Adipocyte (in vitro differentiated cells): ENCODE data around the gene CCDC197.

Experiments
- DNase-seq: peaks from one replicate; pipeline ENCODE4 v3.0.0-alpha.2; 2015; ENCODE audit warnings: low read depth
- H3K27me3 ChIP-seq: replicated peaks from 2 replicates; pipeline ENCODE4 v1.7.0; 2013; ENCODE audit warnings: mild to moderate bottlenecking, low read length, moderate library complexity; ENCODE audit not compliant: control insufficient read depth, insufficient read depth
- H3K36me3 ChIP-seq: 2 replicates; pipeline ENCODE4 v1.7.0; 2013; ENCODE audit warnings: low read length, mild to moderate bottlenecking, moderate library complexity; ENCODE audit not compliant: control insufficient read depth, insufficient read depth, severe bottlenecking
- H3K4me1 ChIP-seq: 2 replicates; pipeline ENCODE4 v1.7.0; 2013; ENCODE audit warnings: mild to moderate bottlenecking, low read length, moderate library complexity; ENCODE audit not compliant: control insufficient read depth, insufficient read depth
- H3K4me3 ChIP-seq: 2 replicates; pipeline ENCODE4 v1.7.0; 2013; ENCODE audit warnings: mild to moderate bottlenecking, low read length, moderate library complexity
- H3K9ac ChIP-seq: 2 replicates; pipeline ENCODE4 v1.7.0; 2013; ENCODE audit warnings: mild to moderate bottlenecking, low read length, moderate library complexity
- H3K9me3 ChIP-seq: 2 replicates; pipeline ENCODE4 v1.7.0; 2013; ENCODE audit warnings: mild to moderate bottlenecking, low read length, moderate library complexity; ENCODE audit not compliant: control insufficient read depth

The CCDC197 gene

GRCh38 chr14:93973607-93974006, 23.5 kb upstream of the CCDC197 start:
- peaks cover 10% of the 10 kb centered on the region for H3K4me1 ChIP-seq
- H3K9ac ChIP-seq, result no peak overlapping the region
- DNase-seq, result no peak
- H3K4me3 ChIP-seq, result no peak overlapping the region
- H3K27me3 ChIP-seq, result no peaks in the 10 kb centered on the region
- H3K36me3 ChIP-seq, result no peaks in the 10 kb centered on the region
- H3K9me3 ChIP-seq, result peaks cover 4% of the 10 kb centered on the region

GRCh38 chr14:93974299-93974698, 22.8 kb upstream of the CCDC197 start:
- Histone ChIP-seq H3K27me3 (no peaks in the 10 kb centered on the region), H3K36me3 (no peaks in the 10 kb centered on the region), H3K4me3 (no peak overlapping the region), H3K4me1 (peaks cover 9% of the 10 kb centered on the region), H3K9me3 (peaks cover 4% of the 10 kb centered on the region), H3K9ac (no peak overlapping the region)
- DNase-seq, result no peak

- H3K4me1 ChIP-seq, result peaks cover 4% of the 10 kb centered on the region
- no peaks in the 10 kb centered on the region for H3K36me3 ChIP-seq
- DNase-seq, result no peak
- no peaks in the 10 kb centered on the region for H3K27me3 ChIP-seq
- peaks cover 4% of the 10 kb centered on the region for H3K9me3 ChIP-seq
- no peak overlapping the region for H3K4me3 ChIP-seq
- H3K9ac ChIP-seq, result no peak overlapping the region
Measured at GRCh38 chr14:93974833-93975232, 22.3 kb upstream of the CCDC197 start.

GRCh38 chr14:93975791-93976476, 21.2 kb upstream of the CCDC197 start:
- Histone ChIP-seq H3K4me1 (peaks cover 7% of the 10 kb centered on the region), H3K9ac (no peak overlapping the region), H3K27me3 (no peaks in the 10 kb centered on the region), H3K9me3 (peaks cover 4% of the 10 kb centered on the region), H3K36me3 (no peaks in the 10 kb centered on the region), H3K4me3 (no peak overlapping the region)
- DNase-seq, result no peak

- DNase-seq, result no peak
- H3K4me3 ChIP-seq, result no peak within 1 kb of the TSS
- no peaks in the 10 kb centered on the region for H3K36me3 ChIP-seq
- H3K4me1 ChIP-seq, result peaks cover 6% of the 10 kb centered on the region
- no peak within 1 kb of the TSS for H3K9ac ChIP-seq
- H3K9me3 ChIP-seq, result peaks cover 4% of the 10 kb centered on the region
- no peaks in the 10 kb centered on the region for H3K27me3 ChIP-seq
Measured at GRCh38 chr14:93976477-93977057, 20.5 kb upstream of the CCDC197 start, which contains the start of gene ASB2. Gene ASB2, minus strand, starts transcription at chr14:93976570. Its CDS starts 12,031 bp downstream, at chr14:93964539.

- Histone ChIP-seq H3K27me3 (no peaks in the 10 kb centered on the region), H3K36me3 (no peaks in the 10 kb centered on the region), H3K9ac (no peak overlapping the region), H3K4me3 (no peak overlapping the region), H3K4me1 (peaks cover 6% of the 10 kb centered on the region), H3K9me3 (peaks cover 4% of the 10 kb centered on the region)
- DNase-seq, result no peak
Measured at GRCh38 chr14:93977171-93977570, 19.9 kb upstream of the CCDC197 start.

- DNase-seq, result no peak
- Histone ChIP-seq H3K36me3 (no peaks in the 10 kb centered on the region), H3K9me3 (peaks cover 4% of the 10 kb centered on the region), H3K4me1 (peaks cover 6% of the 10 kb centered on the region), H3K9ac (no peak overlapping the region), H3K27me3 (no peaks in the 10 kb centered on the region), H3K4me3 (no peak overlapping the region)
Measured at GRCh38 chr14:93977790-93978581, 19.1 kb upstream of the CCDC197 start.

GRCh38 chr14:93978735-93979134, 18.4 kb upstream of the CCDC197 start:
- Histone ChIP-seq H3K9me3 (peaks cover 4% of the 10 kb centered on the region), H3K9ac (no peak overlapping the region), H3K27me3 (no peaks in the 10 kb centered on the region), H3K4me3 (no peak overlapping the region), H3K36me3 (no peaks in the 10 kb centered on the region), H3K4me1 (peaks cover 7% of the 10 kb centered on the region)
- DNase-seq, result no peak

GRCh38 chr14:93980456-93981201, 16.5 kb upstream of the CCDC197 start:
- no peak for DNase-seq
- H3K27me3 ChIP-seq, result no peaks in the 10 kb centered on the region
- no peaks in the 10 kb centered on the region for H3K36me3 ChIP-seq
- peaks cover 4% of the 10 kb centered on the region for H3K9me3 ChIP-seq
- peaks cover 16% of the 10 kb centered on the region for H3K4me1 ChIP-seq
- no peak overlapping the region for H3K4me3 ChIP-seq
- H3K9ac ChIP-seq, result no peak overlapping the region

GRCh38 chr14:93981316-93982229, 15.5 kb upstream of the CCDC197 start:
- Histone ChIP-seq H3K36me3 (no peaks in the 10 kb centered on the region), H3K9me3 (peaks cover 4% of the 10 kb centered on the region), H3K9ac (no peak overlapping the region), H3K4me3 (no peak overlapping the region), H3K27me3 (no peaks in the 10 kb centered on the region), H3K4me1 (peaks cover 16% of the 10 kb centered on the region)
- DNase-seq, result no peak
